Neuronal stem cell (in vitro differentiated cells): Measurements from ENCODE around the gene ETV2.
A peak's percentile ranks its signal among the peaks of the same experiment; 100 is the strongest.

Experiments used
- DNase-seq: peaks from one replicate; pipeline ENCODE4 v3.0.0-alpha.2; 2013; ENCODE audit warnings: low spot score
- H2AFZ ChIP-seq: one replicate; pipeline ENCODE4 v1.6.1; 2013; ENCODE audit warnings: mild to moderate bottlenecking, low read length, inconsistent platforms
- H2AK5ac ChIP-seq: 2 replicates; pipeline ENCODE4 v1.6.1; 2013; ENCODE audit warnings: low read depth, mild to moderate bottlenecking, inconsistent platforms, low read length, moderate library complexity, mixed read lengths
- H2BK120ac ChIP-seq: 2 replicates; pipeline ENCODE4 v1.6.1; 2013; ENCODE audit warnings: low read depth, mild to moderate bottlenecking, inconsistent platforms, low read length, moderate library complexity, mixed read lengths
- H2BK12ac ChIP-seq: one replicate; pipeline ENCODE4 v1.6.1; 2013; ENCODE audit warnings: low read length, inconsistent platforms
- H2BK15ac ChIP-seq: 2 replicates; pipeline ENCODE4 v1.6.1; 2013; ENCODE audit warnings: mild to moderate bottlenecking, low read length, inconsistent platforms, mixed read lengths
- H2BK5ac ChIP-seq: one replicate; pipeline ENCODE4 v1.6.1; 2013; ENCODE audit warnings: inconsistent platforms, mild to moderate bottlenecking, low read length, moderate library complexity
- H3K14ac ChIP-seq: one replicate; pipeline ENCODE4 v1.6.1; 2013; ENCODE audit warnings: low read length, inconsistent platforms
- H3K18ac ChIP-seq: 2 replicates; pipeline ENCODE4 v1.6.1; 2013; ENCODE audit warnings: low read length, inconsistent platforms
- H3K23ac ChIP-seq: 2 replicates; pipeline ENCODE4 v1.6.1; 2013; ENCODE audit warnings: low read depth, mild to moderate bottlenecking, mixed read lengths, low read length, inconsistent platforms; ENCODE audit not compliant: poor library complexity
- H3K27ac ChIP-seq: replicated peaks from 3 replicates; pipeline ENCODE4 v1.5.1; 2013; ENCODE audit warnings: low read length, inconsistent platforms
- H3K27me3 ChIP-seq, 3 experiments: 2 replicates each; pipeline ENCODE4 v1.6.1; 2013; ENCODE audit warnings: low read length in 3 of 3, mild to moderate bottlenecking in 2 of 3, inconsistent platforms in 1 of 3, low read depth in 1 of 3, mixed read lengths in 1 of 3, moderate library complexity in 1 of 3; ENCODE audit not compliant: control insufficient read depth in 3 of 3, insufficient read depth in 3 of 3
- H3K36me3 ChIP-seq, 2 donors: replicated peaks in 1 of 2; 2 replicates each; pipeline ENCODE4 v1.6.1; 2013; ENCODE audit warnings: low read length in 2 of 2; ENCODE audit not compliant: control insufficient read depth in 2 of 2, insufficient read depth in 2 of 2
- H3K4ac ChIP-seq: 2 replicates; pipeline ENCODE4 v1.6.1; 2013; ENCODE audit warnings: inconsistent platforms, mild to moderate bottlenecking, low read length, moderate library complexity
- H3K4me1 ChIP-seq, 2 donors: 1 replicate in 1 of 2; 2 replicates in 1 of 2; pipeline ENCODE4 v1.6.1; 2013; ENCODE audit warnings: low read length in 2 of 2, low read depth in 1 of 2; ENCODE audit not compliant: control insufficient read depth in 2 of 2, insufficient read depth in 1 of 2
- H3K4me2 ChIP-seq: one replicate; pipeline ENCODE4 v1.6.1; 2013; ENCODE audit warnings: mild to moderate bottlenecking, low read length, inconsistent platforms; ENCODE audit not compliant: insufficient read depth, poor library complexity, severe bottlenecking
- H3K4me3 ChIP-seq, 2 donors: 2 replicates each; pipeline ENCODE4 v1.5.1; 2013; ENCODE audit warnings: low read length in 2 of 2, mild to moderate bottlenecking in 2 of 2, inconsistent platforms in 1 of 2, moderate library complexity in 1 of 2
- H3K79me1 ChIP-seq: one replicate; pipeline ENCODE4 v1.6.1; 2013; ENCODE audit warnings: low read depth, mild to moderate bottlenecking, inconsistent platforms, low read length, moderate library complexity
- H3K9ac ChIP-seq: one replicate; pipeline ENCODE4 v1.6.1; 2013; ENCODE audit warnings: mild to moderate bottlenecking, low read depth, low read length, inconsistent platforms; ENCODE audit not compliant: poor library complexity
- H3K9me3 ChIP-seq, 2 donors: replicated peaks in 1 of 2; 2 replicates each; pipeline versions ENCODE3 to v1.6.1; 2013; ENCODE audit warnings: low read length in 2 of 2, mild to moderate bottlenecking in 2 of 2, inconsistent platforms in 1 of 2, low read depth in 1 of 2, mixed read lengths in 1 of 2, moderate library complexity in 1 of 2; ENCODE audit not compliant: control insufficient read depth in 2 of 2, insufficient read depth in 1 of 2
- H4K8ac ChIP-seq: one replicate; pipeline ENCODE4 v1.6.1; 2013; ENCODE audit warnings: low read depth, mild to moderate bottlenecking, inconsistent platforms, low read length, moderate library complexity
- H4K91ac ChIP-seq: one replicate; pipeline ENCODE4 v1.6.1; 2013; ENCODE audit warnings: low read length, low read depth, mild to moderate bottlenecking, inconsistent platforms; ENCODE audit not compliant: poor library complexity
- WGBS, 2 donors: extraction: QIAGEN DNeasy Blood & Tissue Kit; methylation state at CpG; one replicate each; pipeline ENCODE4 v1.1.7; 2013; ENCODE audit warnings: missing lambda C conversion rate in 2 of 2, mixed read lengths in 1 of 2; ENCODE audit not compliant: insufficient read length in 2 of 2, insufficient replicate concordance in 1 of 2; ENCODE audit errors: extremely low coverage in 2 of 2; 5-methylcytosine and 5-hydroxymethylcytosine counted together

Gene ETV2

GRCh38 chr19:35612559-35613321 is 28.8 kb upstream of the ETV2 start, which contains the start of gene HAUS5:
TSS of gene HAUS5 (plus strand) at chr19:35612735. CDS start at chr19:35612795, 60 bp downstream.
- Histone ChIP-seq H2BK15ac (peak within 1 kb of the TSS; percentile 14), H3K4me3 (peak within 1 kb of the TSS; percentile 88 to 89), H3K9ac (peak within 1 kb of the TSS; percentile 96), H2BK5ac (no peak within 1 kb of the TSS), H3K9me3 (peaks cover 0 to 3% of the 10 kb centered on the region in 2 donors), H3K4me1 (peaks cover 0 to 2% of the 10 kb centered on the region in 2 donors), H4K8ac (peak within 1 kb of the TSS; percentile 99), H3K79me1 (peaks cover 4% of the 10 kb centered on the region), H3K18ac (peak within 1 kb of the TSS; percentile 97), H4K91ac (no peak within 1 kb of the TSS), H3K36me3 (peaks cover 20 to 34% of the 10 kb centered on the region in 2 donors), H3K27me3 (no peaks in the 10 kb centered on the region), H2AK5ac (peak within 1 kb of the TSS; percentile 93), H3K4ac (no peak within 1 kb of the TSS), H2BK12ac (no peak within 1 kb of the TSS), H3K14ac (peak within 1 kb of the TSS; percentile 14), H2AFZ (peak within 1 kb of the TSS; percentile 96), H2BK120ac (no peak within 1 kb of the TSS), H3K27ac (no peak within 1 kb of the TSS), H3K4me2 (peak within 1 kb of the TSS; percentile 91), H3K23ac (peak within 1 kb of the TSS; percentile 69)
- peak; percentile 95 for DNase-seq
- no CpG with 5 or more reads among the region's 47 CpGs for WGBS, 2 donors

GRCh38 chr19:35613574-35613973 is 28.0 kb upstream of the ETV2 start:
- Histone ChIP-seq H2BK15ac (no peak overlapping the region), H3K4ac (no peak overlapping the region), H3K27ac (no peak overlapping the region), H4K91ac (no peak overlapping the region), H3K27me3 (no peaks in the 10 kb centered on the region), H3K23ac (no peak overlapping the region), H3K79me1 (peaks cover 6% of the 10 kb centered on the region), H2BK5ac (no peak overlapping the region), H2AK5ac (no peak overlapping the region), H3K4me2 (peak overlapping the region; percentile 91), H3K14ac (no peak overlapping the region), H3K9ac (no peak overlapping the region), H3K9me3 (no peaks in the 10 kb centered on the region), H2BK120ac (no peak overlapping the region), H4K8ac (no peak overlapping the region), H3K36me3 (peaks cover 22 to 41% of the 10 kb centered on the region in 2 donors), H3K4me1 (peaks cover 0 to 2% of the 10 kb centered on the region in 2 donors), H3K4me3 (peak overlapping the region; percentile 40 to 88), H3K18ac (no peak overlapping the region), H2BK12ac (no peak overlapping the region), H2AFZ (no peak overlapping the region)
- DNase-seq = no peak
- no CpG with 5 or more reads among the region's 1 CpG for WGBS, 2 donors

DNA sequence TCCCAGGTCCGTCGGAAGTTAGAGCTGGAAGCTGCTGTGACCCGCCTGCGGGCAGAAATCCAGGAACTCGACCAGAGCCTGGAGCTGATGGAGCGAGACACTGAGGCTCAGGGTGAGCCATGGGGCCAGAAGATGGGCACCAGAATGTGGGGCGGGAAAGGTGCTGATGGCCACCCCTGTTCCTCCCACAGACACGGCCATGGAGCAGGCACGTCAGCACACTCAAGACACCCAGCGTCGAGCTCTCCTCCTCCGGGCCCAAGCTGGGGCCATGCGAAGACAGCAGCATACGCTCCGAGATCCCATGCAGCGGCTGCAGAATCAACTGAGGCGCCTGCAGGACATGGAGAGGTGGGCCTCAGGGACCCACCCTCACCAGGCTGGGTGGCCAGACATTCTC is 26.5 kb upstream of the ETV2 start:
- H3K4ac ChIP-seq = no peak overlapping the region

DNA sequence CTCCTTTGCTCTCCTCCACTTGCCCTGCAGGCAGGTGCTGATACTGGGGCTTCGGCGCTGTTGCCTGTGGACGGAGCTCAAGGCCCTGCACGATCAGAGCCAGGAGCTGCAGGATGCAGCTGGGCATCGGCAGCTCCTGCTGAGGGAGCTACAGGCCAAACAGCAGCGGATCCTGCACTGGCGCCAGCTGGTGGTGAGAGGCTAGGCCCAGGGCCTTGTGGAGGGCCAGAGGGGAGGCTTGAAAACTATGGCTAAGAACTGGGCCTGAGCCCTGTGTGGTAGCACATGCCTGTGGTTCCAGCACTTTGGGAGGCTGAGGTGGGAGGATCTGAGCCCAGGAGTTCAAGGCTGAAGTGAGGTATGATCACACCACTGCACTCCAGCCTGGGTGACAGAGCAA is 22.7 kb upstream of the ETV2 start:
- no peak overlapping the region for H2AFZ ChIP-seq
- DNase-seq = no peak
- H3K79me1 ChIP-seq = peaks cover 4% of the 10 kb centered on the region
- no peak overlapping the region for H3K18ac ChIP-seq
- H2BK12ac ChIP-seq = no peak overlapping the region
- no CpG with 5 or more reads among the region's 7 CpGs for WGBS, 2 donors
- H2BK5ac ChIP-seq = no peak overlapping the region
- H2BK15ac ChIP-seq = no peak overlapping the region
- H3K4me3 ChIP-seq = no peak overlapping the region
- no peak overlapping the region for H3K27ac ChIP-seq
- H3K23ac ChIP-seq = no peak overlapping the region
- no peak overlapping the region for H2AK5ac ChIP-seq
- H3K9me3 ChIP-seq = no peaks in the 10 kb centered on the region
- H3K14ac ChIP-seq = no peak overlapping the region
- no peak overlapping the region for H4K91ac ChIP-seq
- no peak overlapping the region for H3K9ac ChIP-seq
- no peak overlapping the region for H3K4me2 ChIP-seq
- no peaks in the 10 kb centered on the region for H3K4me1 ChIP-seq
- H3K36me3 ChIP-seq = peaks cover 42 to 81% of the 10 kb centered on the region in 2 donors
- H2BK120ac ChIP-seq = no peak overlapping the region
- H3K27me3 ChIP-seq = no peaks in the 10 kb centered on the region
- no peak overlapping the region for H3K4ac ChIP-seq
- H4K8ac ChIP-seq = no peak overlapping the region

More for the DNA sequence above, 26.5 kb upstream of the ETV2 start:
- Histone ChIP-seq H3K4me3 (no peak overlapping the region), H3K23ac (no peak overlapping the region), H3K9me3 (no peaks in the 10 kb centered on the region), H3K9ac (no peak overlapping the region), H2BK120ac (no peak overlapping the region), H2AK5ac (no peak overlapping the region), H3K36me3 (peaks cover 26 to 54% of the 10 kb centered on the region in 2 donors), H2BK5ac (no peak overlapping the region), H3K4me2 (no peak overlapping the region), H2AFZ (no peak overlapping the region), H3K27ac (no peak overlapping the region), H4K8ac (no peak overlapping the region), H2BK15ac (no peak overlapping the region), H2BK12ac (no peak overlapping the region), H3K18ac (no peak overlapping the region), H4K91ac (no peak overlapping the region), H3K79me1 (peaks cover 6% of the 10 kb centered on the region), H3K4me1 (peaks cover 0 to 2% of the 10 kb centered on the region in 2 donors), H3K14ac (no peak overlapping the region), H3K27me3 (no peaks in the 10 kb centered on the region)
- DNase-seq = no peak
- no CpG with 5 or more reads among the region's 17 CpGs for WGBS, 2 donors
